C4-2B (cell line): ENCODE results near the gene DENND1A.

Source experiments
- ZFX ChIP-seq: fragments of 450-650 bp; IDR thresholded peaks from 2 replicates; pipeline ENCODE4 v1.6.1; 2017
- TF ChIP-seq, protein P1 (sequence below): fragments of 450-650 bp; conservative IDR thresholded peaks from 2 replicates; pipeline ENCODE4 v1.5.1; 2017; ENCODE audit warnings: mild to moderate bottlenecking

DNA sequence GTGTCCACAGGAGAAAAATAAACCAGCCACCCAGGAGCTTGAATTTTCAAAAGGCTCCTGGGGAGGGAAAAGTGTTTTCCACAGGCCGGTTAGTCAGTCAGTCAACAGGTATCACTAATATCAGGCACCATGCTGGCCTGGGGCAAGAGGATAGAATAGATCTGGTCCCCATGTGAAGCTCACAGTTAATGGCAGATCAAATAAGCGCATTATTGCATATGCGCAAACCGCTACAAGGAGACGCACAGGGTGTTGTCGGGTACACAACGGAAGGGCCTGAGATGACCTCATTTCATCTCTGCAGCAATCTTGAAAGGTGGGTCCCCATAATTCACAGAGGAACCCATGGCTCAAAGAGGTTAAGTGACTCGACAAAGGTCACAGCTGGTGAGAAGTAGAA is 313.2 kb downstream of the DENND1A start:
- TF ChIP-seq, protein P1, sequence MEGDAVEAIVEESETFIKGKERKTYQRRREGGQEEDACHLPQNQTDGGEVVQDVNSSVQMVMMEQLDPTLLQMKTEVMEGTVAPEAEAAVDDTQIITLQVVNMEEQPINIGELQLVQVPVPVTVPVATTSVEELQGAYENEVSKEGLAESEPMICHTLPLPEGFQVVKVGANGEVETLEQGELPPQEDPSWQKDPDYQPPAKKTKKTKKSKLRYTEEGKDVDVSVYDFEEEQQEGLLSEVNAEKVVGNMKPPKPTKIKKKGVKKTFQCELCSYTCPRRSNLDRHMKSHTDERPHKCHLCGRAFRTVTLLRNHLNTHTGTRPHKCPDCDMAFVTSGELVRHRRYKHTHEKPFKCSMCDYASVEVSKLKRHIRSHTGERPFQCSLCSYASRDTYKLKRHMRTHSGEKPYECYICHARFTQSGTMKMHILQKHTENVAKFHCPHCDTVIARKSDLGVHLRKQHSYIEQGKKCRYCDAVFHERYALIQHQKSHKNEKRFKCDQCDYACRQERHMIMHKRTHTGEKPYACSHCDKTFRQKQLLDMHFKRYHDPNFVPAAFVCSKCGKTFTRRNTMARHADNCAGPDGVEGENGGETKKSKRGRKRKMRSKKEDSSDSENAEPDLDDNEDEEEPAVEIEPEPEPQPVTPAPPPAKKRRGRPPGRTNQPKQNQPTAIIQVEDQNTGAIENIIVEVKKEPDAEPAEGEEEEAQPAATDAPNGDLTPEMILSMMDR, result no peak
- no peak for TF ChIP-seq ZFX
